SK-N-SH treated with all-trans-retinoic acid at 6 μM for 48 hours (cell line): ENCODE data around the gene ETF1.

Experiments
- ATAC-seq: fragments of 200-7000 bp; cut with Tn5 transposase; 3 replicates; pipeline ENCODE4 v1.9.1; 2020; ENCODE audit warnings: mild to moderate bottlenecking, moderate library complexity
- ARNTL ChIP-seq: fragments of 450-650 bp; formaldehyde crosslinking; IDR thresholded peaks from 2 replicates; pipeline ENCODE4 v1.5.0; 2020; ENCODE audit warnings: low read depth, mild to moderate bottlenecking, moderate library complexity, borderline replicate concordance
- BACH2 ChIP-seq: fragments of 250-450 bp; sonication (Bioruptor Pico); IDR thresholded peaks from 2 replicates; pipeline ENCODE4 v1.9.0; 2021; ENCODE audit warnings: mild to moderate bottlenecking, borderline replicate concordance
- CSDC2 ChIP-seq: fragments of 250-450 bp; sonication (Bioruptor Pico); IDR thresholded peaks from 2 replicates; pipeline ENCODE4 v1.5.0; 2020; ENCODE audit warnings: mild to moderate bottlenecking, moderate library complexity
- ESRRG ChIP-seq: fragments of 250-450 bp; sonication (Bioruptor Pico); IDR thresholded peaks from 2 replicates; pipeline ENCODE4 v1.6.1; 2021; ENCODE audit warnings: mild to moderate bottlenecking
- GLIS3 ChIP-seq: fragments of 250-450 bp; sonication (Bioruptor Pico); IDR thresholded peaks from 2 replicates; pipeline ENCODE4 v1.5.0; 2020; ENCODE audit warnings: mild to moderate bottlenecking, moderate library complexity
- ISL1 ChIP-seq: fragments of 250-450 bp; sonication (Bioruptor Pico); IDR thresholded peaks from 2 replicates; pipeline ENCODE4 v2.1.2; 2022; ENCODE audit warnings: mild to moderate bottlenecking, moderate library complexity
- OSR1 ChIP-seq: fragments of 250-450 bp; sonication (Bioruptor Pico); IDR thresholded peaks from 2 replicates; pipeline ENCODE4 v1.8.0; 2022; ENCODE audit warnings: moderate library complexity, mild to moderate bottlenecking, inconsistent platforms
- PPARA ChIP-seq: fragments of 250-450 bp; sonication (Bioruptor Pico); IDR thresholded peaks from 2 replicates; pipeline ENCODE4 v1.5.0; 2020; ENCODE audit warnings: mild to moderate bottlenecking, borderline replicate concordance
- RARB ChIP-seq: fragments of 250-450 bp; sonication (Bioruptor Pico); IDR thresholded peaks from 2 replicates; pipeline ENCODE4 v1.8.0; 2021; ENCODE audit warnings: mild to moderate bottlenecking, moderate library complexity
- TCF4 ChIP-seq: fragments of 250-450 bp; sonication (Bioruptor Pico); IDR thresholded peaks from 2 replicates; pipeline ENCODE4 v1.8.0; 2021; ENCODE audit warnings: mild to moderate bottlenecking, moderate library complexity, borderline replicate concordance
- TOX ChIP-seq: fragments of 250-450 bp; sonication (Bioruptor Pico); IDR thresholded peaks from 2 replicates; pipeline ENCODE4 v1.8.0; 2021; ENCODE audit warnings: mild to moderate bottlenecking, moderate library complexity, borderline replicate concordance
- TSHZ2 ChIP-seq: fragments of 250-450 bp; sonication (Bioruptor Pico); IDR thresholded peaks from 2 replicates; pipeline ENCODE4 v1.5.0; 2020; ENCODE audit warnings: mild to moderate bottlenecking, moderate library complexity
- ZC3H10 ChIP-seq: fragments of 250-450 bp; sonication (Bioruptor Pico); IDR thresholded peaks from 2 replicates; pipeline ENCODE4 v1.5.1; 2021; ENCODE audit warnings: mild to moderate bottlenecking, moderate library complexity
- ZFP3 ChIP-seq: fragments of 250-450 bp; sonication (Bioruptor Pico); IDR thresholded peaks from 2 replicates; pipeline ENCODE4 v1.5.0; 2020; ENCODE audit warnings: mild to moderate bottlenecking, moderate library complexity
- ZFP30 ChIP-seq: fragments of 450-650 bp; formaldehyde crosslinking; IDR thresholded peaks from 2 replicates; pipeline ENCODE4 v1.5.0; 2022; ENCODE audit warnings: mild to moderate bottlenecking, moderate library complexity
- ZNF565 ChIP-seq: fragments of 450-650 bp; formaldehyde crosslinking; conservative IDR thresholded peaks from 2 replicates; pipeline ENCODE4 v1.5.0; 2020; ENCODE audit warnings: low read depth, mild to moderate bottlenecking, moderate library complexity
- ZNF70 ChIP-seq: fragments of 450-650 bp; formaldehyde crosslinking; IDR thresholded peaks from 2 replicates; pipeline ENCODE4 v1.5.0; 2020; ENCODE audit warnings: mild to moderate bottlenecking, moderate library complexity
- ZNF8 ChIP-seq: fragments of 450-650 bp; formaldehyde crosslinking; IDR thresholded peaks from 2 replicates; pipeline ENCODE4 v1.5.0; 2020; ENCODE audit warnings: mild to moderate bottlenecking, moderate library complexity
- TF ChIP-seq, protein P1 (sequence below): fragments of 250-450 bp; sonication (Bioruptor Pico); IDR thresholded peaks from 2 replicates; pipeline ENCODE4 v1.5.1; 2021; ENCODE audit warnings: mild to moderate bottlenecking, moderate library complexity
- TF ChIP-seq, protein P2 (sequence below): fragments of 250-450 bp; sonication (Bioruptor Pico); IDR thresholded peaks from 2 replicates; pipeline ENCODE4 v1.8.0; 2021; ENCODE audit warnings: low read depth, mild to moderate bottlenecking, moderate library complexity, borderline replicate concordance
- TF ChIP-seq, protein P3 (sequence below): fragments of 250-450 bp; sonication (Bioruptor Pico); IDR thresholded peaks from 2 replicates; pipeline ENCODE4 v1.5.1; 2020; ENCODE audit warnings: low read depth, mild to moderate bottlenecking, moderate library complexity
- TF ChIP-seq, protein P4 (sequence below): fragments of 250-450 bp; sonication (Bioruptor Pico); IDR thresholded peaks from 2 replicates; pipeline ENCODE4 v1.8.0; 2020; ENCODE audit warnings: mild to moderate bottlenecking, moderate library complexity, borderline replicate concordance

Gene ETF1

DNA sequence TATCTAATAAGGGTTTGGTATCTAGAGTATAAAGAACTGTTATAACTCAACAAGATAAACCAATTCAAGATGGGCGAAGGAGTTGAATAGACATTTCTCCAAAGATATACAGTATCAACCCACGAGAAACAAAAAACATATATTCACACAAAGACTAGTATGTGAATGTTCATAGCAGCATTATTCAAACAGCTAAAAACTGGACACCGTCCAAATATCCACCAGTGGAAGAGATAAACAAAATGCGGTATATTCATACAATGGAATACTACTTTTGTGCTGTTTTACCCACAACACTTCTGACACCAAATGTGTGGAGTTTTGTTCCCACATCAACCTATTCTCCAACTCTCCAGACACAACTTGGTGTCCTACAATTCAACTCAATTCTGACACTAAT is 44.7 kb downstream of the ETF1 start:
- TF ChIP-seq ISL1 = no peak
- no peak for TF ChIP-seq CSDC2 (CRISPR knock-in tag)
- no peak for TF ChIP-seq TCF4 (CRISPR knock-in tag)
- ATAC-seq = no peak

DNA sequence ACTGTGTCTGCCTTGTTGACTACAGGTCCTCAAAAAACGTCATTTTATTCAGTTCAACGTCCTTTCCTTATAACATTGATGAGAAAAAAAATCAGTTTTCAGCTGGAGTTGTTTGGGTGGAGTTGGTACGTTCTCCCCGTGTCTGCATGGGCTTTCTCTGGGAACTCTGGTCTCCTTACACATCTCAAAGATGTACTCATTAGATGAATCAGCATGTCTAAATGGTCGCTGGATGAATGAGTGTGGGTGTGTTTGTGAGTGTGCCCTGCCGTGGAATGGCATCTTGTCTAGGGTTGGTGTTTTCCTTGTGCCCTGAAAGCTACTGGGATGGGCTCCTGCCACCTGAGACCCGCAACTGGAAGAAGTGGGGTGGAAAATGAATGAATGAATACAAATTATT is 47.7 kb downstream of the ETF1 start:
- no peak for ATAC-seq
- no peak for TF ChIP-seq RARB (CRISPR knock-in tag)
- no peak for TF ChIP-seq TCF4 (CRISPR knock-in tag)
- TF ChIP-seq OSR1 (CRISPR knock-in tag) = no peak
- TF ChIP-seq, protein P1, sequence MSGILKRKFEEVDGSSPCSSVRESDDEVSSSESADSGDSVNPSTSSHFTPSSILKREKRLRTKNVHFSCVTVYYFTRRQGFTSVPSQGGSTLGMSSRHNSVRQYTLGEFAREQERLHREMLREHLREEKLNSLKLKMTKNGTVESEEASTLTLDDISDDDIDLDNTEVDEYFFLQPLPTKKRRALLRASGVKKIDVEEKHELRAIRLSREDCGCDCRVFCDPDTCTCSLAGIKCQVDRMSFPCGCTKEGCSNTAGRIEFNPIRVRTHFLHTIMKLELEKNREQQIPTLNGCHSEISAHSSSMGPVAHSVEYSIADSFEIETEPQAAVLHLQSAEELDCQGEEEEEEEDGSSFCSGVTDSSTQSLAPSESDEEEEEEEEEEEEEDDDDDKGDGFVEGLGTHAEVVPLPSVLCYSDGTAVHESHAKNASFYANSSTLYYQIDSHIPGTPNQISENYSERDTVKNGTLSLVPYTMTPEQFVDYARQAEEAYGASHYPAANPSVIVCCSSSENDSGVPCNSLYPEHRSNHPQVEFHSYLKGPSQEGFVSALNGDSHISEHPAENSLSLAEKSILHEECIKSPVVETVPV = no peak
- TF ChIP-seq ARNTL (CRISPR knock-in tag) = no peak
- no peak for TF ChIP-seq ZFP30
- no peak for TF ChIP-seq ZC3H10 (CRISPR knock-in tag)
- no peak for TF ChIP-seq ISL1
- no peak for TF ChIP-seq TSHZ2 (CRISPR knock-in tag)
- no peak for TF ChIP-seq ZFP3 (CRISPR knock-in tag)
- TF ChIP-seq, protein P2, sequence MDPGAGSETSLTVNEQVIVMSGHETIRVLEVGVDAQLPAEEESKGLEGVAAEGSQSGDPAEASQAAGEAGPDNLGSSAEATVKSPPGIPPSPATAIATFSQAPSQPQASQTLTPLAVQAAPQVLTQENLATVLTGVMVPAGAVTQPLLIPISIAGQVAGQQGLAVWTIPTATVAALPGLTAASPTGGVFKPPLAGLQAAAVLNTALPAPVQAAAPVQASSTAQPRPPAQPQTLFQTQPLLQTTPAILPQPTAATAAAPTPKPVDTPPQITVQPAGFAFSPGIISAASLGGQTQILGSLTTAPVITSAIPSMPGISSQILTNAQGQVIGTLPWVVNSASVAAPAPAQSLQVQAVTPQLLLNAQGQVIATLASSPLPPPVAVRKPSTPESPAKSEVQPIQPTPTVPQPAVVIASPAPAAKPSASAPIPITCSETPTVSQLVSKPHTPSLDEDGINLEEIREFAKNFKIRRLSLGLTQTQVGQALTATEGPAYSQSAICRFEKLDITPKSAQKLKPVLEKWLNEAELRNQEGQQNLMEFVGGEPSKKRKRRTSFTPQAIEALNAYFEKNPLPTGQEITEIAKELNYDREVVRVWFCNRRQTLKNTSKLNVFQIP (CRISPR knock-in tag) = no peak
- no peak for TF ChIP-seq ESRRG (CRISPR knock-in tag)
- TF ChIP-seq TOX (CRISPR knock-in tag) = no peak
- TF ChIP-seq PPARA (CRISPR knock-in tag) = no peak
- TF ChIP-seq, protein P3, sequence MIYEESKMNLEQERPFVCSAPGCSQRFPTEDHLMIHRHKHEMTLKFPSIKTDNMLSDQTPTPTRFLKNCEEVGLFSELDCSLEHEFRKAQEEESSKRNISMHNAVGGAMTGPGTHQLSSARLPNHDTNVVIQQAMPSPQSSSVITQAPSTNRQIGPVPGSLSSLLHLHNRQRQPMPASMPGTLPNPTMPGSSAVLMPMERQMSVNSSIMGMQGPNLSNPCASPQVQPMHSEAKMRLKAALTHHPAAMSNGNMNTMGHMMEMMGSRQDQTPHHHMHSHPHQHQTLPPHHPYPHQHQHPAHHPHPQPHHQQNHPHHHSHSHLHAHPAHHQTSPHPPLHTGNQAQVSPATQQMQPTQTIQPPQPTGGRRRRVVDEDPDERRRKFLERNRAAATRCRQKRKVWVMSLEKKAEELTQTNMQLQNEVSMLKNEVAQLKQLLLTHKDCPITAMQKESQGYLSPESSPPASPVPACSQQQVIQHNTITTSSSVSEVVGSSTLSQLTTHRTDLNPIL (CRISPR knock-in tag) = no peak
- TF ChIP-seq ZNF8 (CRISPR knock-in tag) = no peak
- TF ChIP-seq GLIS3 (CRISPR knock-in tag) = no peak
- no peak for TF ChIP-seq BACH2

- ATAC-seq = no peak
- TF ChIP-seq TCF4 (CRISPR knock-in tag) (no peak), ZC3H10 (CRISPR knock-in tag) (no peak), ESRRG (CRISPR knock-in tag) (no peak), ZNF565 (no peak), ZFP30 (no peak)
Measured at GRCh38 chr5:138492560-138493045, 50.4 kb downstream of the ETF1 start.

- peak; percentile 95 for ATAC-seq
- TF ChIP-seq ZFP3 (CRISPR knock-in tag) = no peak
- TF ChIP-seq, protein P4, sequence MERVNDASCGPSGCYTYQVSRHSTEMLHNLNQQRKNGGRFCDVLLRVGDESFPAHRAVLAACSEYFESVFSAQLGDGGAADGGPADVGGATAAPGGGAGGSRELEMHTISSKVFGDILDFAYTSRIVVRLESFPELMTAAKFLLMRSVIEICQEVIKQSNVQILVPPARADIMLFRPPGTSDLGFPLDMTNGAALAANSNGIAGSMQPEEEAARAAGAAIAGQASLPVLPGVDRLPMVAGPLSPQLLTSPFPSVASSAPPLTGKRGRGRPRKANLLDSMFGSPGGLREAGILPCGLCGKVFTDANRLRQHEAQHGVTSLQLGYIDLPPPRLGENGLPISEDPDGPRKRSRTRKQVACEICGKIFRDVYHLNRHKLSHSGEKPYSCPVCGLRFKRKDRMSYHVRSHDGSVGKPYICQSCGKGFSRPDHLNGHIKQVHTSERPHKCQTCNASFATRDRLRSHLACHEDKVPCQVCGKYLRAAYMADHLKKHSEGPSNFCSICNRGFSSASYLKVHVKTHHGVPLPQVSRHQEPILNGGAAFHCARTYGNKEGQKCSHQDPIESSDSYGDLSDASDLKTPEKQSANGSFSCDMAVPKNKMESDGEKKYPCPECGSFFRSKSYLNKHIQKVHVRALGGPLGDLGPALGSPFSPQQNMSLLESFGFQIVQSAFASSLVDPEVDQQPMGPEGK = no peak
- TF ChIP-seq TOX (CRISPR knock-in tag) = no peak
- no peak for TF ChIP-seq PPARA (CRISPR knock-in tag)
- no peak for TF ChIP-seq ZC3H10 (CRISPR knock-in tag)
- TF ChIP-seq, protein P3 (CRISPR knock-in tag) = no peak
- no peak for TF ChIP-seq TCF4 (CRISPR knock-in tag)
- TF ChIP-seq, protein P2 (CRISPR knock-in tag) = no peak
- no peak for TF ChIP-seq CSDC2 (CRISPR knock-in tag)
- TF ChIP-seq ZFP30 = no peak
- TF ChIP-seq ZNF70 (CRISPR knock-in tag) = no peak
Measured at GRCh38 chr5:138491669-138492559, 51.1 kb downstream of the ETF1 start.
